ENCODE measurements around the gene PTCH2. TPM values are rescaled to one million over a fixed set of nuclear protein-coding genes. Genes with fewer than 3 reads are reported as not detected.

Gene PTCH2
- total and polyA plus RNA-seq, 2 of the 13 experiments (the other 11 are each of a cell fraction or from before 2014, with no cell fraction given), result 0.60 to 1.5 TPM

DNA sequence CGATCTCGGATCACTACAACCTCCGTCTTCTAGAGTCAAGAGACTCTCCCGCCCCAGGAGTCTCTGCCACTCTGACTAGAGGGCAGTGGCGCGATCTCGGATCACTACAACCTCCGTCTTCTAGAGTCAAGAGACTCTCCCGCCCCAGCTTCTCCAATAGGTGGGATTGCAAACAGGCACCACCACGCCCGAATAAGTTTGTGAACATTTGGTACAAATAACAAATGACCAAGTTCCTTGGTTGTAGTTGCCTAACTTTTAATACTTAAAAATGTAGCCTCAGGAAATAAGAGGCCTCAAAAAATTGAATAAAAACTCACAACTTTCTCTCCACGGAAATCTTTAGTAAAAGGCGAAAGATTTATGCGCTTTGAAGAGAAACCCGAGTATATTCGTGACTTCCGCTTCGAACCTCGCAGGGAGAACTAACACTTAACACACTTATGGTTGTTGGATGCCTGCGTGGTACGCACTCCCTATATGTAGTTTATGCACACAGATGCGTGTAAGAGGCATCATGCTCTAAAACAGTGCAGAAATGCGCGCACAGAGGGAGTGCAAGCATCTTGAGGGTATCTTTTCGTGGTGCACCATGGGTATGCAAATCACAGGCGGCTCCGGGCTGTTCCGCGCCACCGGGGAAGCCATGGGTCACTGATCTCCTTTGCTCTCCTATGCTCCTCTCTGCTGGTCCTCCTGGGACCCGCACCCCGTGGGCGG lies 23.3 kb downstream of the PTCH2 start (continued):
- TF ChIP-seq THYN1 (CRISPR knock-in tag; IDR thresholded peaks at IDR 0.05; ENCODE audit: borderline replicate concordance, low read depth) (no peak), ISL2 (CRISPR knock-in tag; IDR thresholded peaks at IDR 0.05) (peak; percentile 58), ZFP36 (IDR thresholded peaks at IDR 0.05; ENCODE audit: borderline replicate concordance, low read depth, low read length, partially characterized antibody) (no peak), U2AF2 (IDR thresholded peaks at IDR 0.05; ENCODE audit: low read depth, low read length) (no peak), TSC22D2 (CRISPR knock-in tag; IDR thresholded peaks at IDR 0.05; ENCODE audit: borderline replicate concordance) (peak; percentile 56; the same call in 1 of the 2 replicates), ZNF326 (CRISPR knock-in tag; IDR thresholded peaks at IDR 0.05; ENCODE audit: borderline replicate concordance) (no peak), BCL6 (CRISPR knock-in tag; IDR thresholded peaks at IDR 0.05) (0 out of 2 replicates have a peak, but pooled peaks have one; percentile 5), ZNF234 (CRISPR knock-in tag; conservative IDR thresholded peaks at IDR 0.05) (no peak), ZFAT (CRISPR knock-in tag; conservative IDR thresholded peaks at IDR 0.05) (no peak), REXO4 (CRISPR knock-in tag; IDR thresholded peaks at IDR 0.05; ENCODE audit: borderline replicate concordance) (no peak), ZNF317 (CRISPR knock-in tag; IDR thresholded peaks at IDR 0.05) (0 out of 2 replicates have a peak, but pooled peaks have one; percentile 33), RAD21 (CRISPR knock-in tag; IDR thresholded peaks at IDR 0.05) (peak; percentile 38), REL (CRISPR knock-in tag; conservative IDR thresholded peaks at IDR 0.05) (peak; percentile 88), PCBP1 (IDR thresholded peaks at IDR 0.05; ENCODE audit: borderline replicate concordance, low read depth, low read length) (no peak), FOSL2 (CRISPR knock-in tag; IDR thresholded peaks at IDR 0.05) (peak; percentile 38), TOE1 (CRISPR knock-in tag; IDR thresholded peaks at IDR 0.05) (peak; percentile 98)
- TF ChIP-seq, protein P1, sequence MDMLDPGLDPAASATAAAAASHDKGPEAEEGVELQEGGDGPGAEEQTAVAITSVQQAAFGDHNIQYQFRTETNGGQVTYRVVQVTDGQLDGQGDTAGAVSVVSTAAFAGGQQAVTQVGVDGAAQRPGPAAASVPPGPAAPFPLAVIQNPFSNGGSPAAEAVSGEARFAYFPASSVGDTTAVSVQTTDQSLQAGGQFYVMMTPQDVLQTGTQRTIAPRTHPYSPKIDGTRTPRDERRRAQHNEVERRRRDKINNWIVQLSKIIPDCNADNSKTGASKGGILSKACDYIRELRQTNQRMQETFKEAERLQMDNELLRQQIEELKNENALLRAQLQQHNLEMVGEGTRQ (IDR thresholded peaks at IDR 0.05; ENCODE audit: low read depth, low read length), result no peak
- TF ChIP-seq, protein P1 (CRISPR knock-in tag; IDR thresholded peaks at IDR 0.05; ENCODE audit: borderline replicate concordance), result no peak
- TF ChIP-seq, protein P2, sequence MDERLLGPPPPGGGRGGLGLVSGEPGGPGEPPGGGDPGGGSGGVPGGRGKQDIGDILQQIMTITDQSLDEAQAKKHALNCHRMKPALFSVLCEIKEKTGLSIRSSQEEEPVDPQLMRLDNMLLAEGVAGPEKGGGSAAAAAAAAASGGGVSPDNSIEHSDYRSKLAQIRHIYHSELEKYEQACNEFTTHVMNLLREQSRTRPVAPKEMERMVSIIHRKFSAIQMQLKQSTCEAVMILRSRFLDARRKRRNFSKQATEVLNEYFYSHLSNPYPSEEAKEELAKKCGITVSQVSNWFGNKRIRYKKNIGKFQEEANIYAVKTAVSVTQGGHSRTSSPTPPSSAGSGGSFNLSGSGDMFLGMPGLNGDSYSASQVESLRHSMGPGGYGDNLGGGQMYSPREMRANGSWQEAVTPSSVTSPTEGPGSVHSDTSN (CRISPR knock-in tag; IDR thresholded peaks at IDR 0.05), result no peak; the same call in 1 of the 2 replicates
- TF ChIP-seq, protein P3, sequence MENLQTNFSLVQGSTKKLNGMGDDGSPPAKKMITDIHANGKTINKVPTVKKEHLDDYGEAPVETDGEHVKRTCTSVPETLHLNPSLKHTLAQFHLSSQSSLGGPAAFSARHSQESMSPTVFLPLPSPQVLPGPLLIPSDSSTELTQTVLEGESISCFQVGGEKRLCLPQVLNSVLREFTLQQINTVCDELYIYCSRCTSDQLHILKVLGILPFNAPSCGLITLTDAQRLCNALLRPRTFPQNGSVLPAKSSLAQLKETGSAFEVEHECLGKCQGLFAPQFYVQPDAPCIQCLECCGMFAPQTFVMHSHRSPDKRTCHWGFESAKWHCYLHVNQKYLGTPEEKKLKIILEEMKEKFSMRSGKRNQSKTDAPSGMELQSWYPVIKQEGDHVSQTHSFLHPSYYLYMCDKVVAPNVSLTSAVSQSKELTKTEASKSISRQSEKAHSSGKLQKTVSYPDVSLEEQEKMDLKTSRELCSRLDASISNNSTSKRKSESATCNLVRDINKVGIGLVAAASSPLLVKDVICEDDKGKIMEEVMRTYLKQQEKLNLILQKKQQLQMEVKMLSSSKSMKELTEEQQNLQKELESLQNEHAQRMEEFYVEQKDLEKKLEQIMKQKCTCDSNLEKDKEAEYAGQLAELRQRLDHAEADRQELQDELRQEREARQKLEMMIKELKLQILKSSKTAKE (CRISPR knock-in tag; IDR thresholded peaks at IDR 0.05; ENCODE audit: borderline replicate concordance), result no peak
- TF ChIP-seq, protein P4, sequence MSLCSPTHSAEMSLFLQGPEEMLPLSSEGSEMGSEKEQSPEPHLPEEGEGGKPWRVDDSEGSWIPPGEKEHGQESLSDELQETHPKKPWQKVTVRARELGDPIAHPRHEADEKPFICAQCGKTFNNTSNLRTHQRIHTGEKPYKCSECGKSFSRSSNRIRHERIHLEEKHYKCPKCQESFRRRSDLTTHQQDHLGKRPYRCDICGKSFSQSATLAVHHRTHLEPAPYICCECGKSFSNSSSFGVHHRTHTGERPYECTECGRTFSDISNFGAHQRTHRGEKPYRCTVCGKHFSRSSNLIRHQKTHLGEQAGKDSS (CRISPR knock-in tag; IDR thresholded peaks at IDR 0.05; ENCODE audit: borderline replicate concordance, low read depth), result no peak; the same call in 1 of the 2 replicates
- TF ChIP-seq, protein P5, sequence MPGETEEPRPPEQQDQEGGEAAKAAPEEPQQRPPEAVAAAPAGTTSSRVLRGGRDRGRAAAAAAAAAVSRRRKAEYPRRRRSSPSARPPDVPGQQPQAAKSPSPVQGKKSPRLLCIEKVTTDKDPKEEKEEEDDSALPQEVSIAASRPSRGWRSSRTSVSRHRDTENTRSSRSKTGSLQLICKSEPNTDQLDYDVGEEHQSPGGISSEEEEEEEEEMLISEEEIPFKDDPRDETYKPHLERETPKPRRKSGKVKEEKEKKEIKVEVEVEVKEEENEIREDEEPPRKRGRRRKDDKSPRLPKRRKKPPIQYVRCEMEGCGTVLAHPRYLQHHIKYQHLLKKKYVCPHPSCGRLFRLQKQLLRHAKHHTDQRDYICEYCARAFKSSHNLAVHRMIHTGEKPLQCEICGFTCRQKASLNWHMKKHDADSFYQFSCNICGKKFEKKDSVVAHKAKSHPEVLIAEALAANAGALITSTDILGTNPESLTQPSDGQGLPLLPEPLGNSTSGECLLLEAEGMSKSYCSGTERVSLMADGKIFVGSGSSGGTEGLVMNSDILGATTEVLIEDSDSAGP (CRISPR knock-in tag; IDR thresholded peaks at IDR 0.05; ENCODE audit: borderline replicate concordance), result peak; percentile 94

Data from HepG2 (cell line).